ENCODE data around the gene BRD3OS. TPM values are rescaled to one million over a fixed set of nuclear protein-coding genes. Genes with fewer than 3 reads are reported as not detected.

The BRD3OS gene
- total and polyA plus RNA-seq, 2 experiments from 2014 or later = 9.2 to 16.0 TPM

DNA sequence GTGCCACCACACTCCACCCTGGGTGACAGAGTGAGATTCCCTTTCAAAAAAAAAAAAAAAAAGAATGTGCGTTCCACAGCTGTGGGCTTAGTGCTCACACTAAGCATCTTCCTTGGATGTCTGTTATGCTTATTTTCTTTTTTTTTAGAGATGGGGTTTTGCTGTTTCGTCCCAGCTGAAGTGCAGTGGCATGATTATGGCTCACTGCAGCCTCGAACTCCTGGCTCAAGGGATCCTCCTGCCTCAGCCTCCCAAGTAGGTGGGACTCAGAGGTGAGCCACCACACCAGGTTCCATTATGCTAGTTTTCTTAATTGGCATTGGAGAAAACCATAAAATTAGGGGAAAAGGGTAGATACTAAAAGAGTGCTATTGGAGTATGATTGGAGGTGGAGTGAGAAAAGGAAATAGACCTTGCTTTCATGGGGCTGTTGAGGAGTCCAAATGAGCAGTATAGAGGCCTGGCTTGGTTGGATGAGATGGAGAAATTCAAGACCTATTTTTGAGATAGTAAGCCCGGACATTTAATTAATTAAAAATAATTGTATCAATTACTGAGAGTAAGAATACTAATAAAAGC is 978 bp upstream of the BRD3OS start:
- Histone ChIP-seq H3K9me2 (ENCODE audit: insufficient read depth) (no peaks in the 10 kb centered on the region), H4K20me1 (replicated peaks; ENCODE audit: insufficient read depth) (no peaks in the 10 kb centered on the region; the same call in 1 of the 2 replicates), H3K27me3 (ENCODE audit: insufficient read depth) (no peaks in the 10 kb centered on the region), H2AFZ (peak overlapping the region; percentile 78; the same call in 1 of the 2 replicates), H3K4me3 (peak overlapping the region; percentile 35), H3K79me2 (replicated peaks; ENCODE audit: insufficient read depth) (no peaks in the 10 kb centered on the region), H3K4me1 (ENCODE audit: insufficient read depth) (peaks cover 13% of the 10 kb centered on the region), H3K27ac (ENCODE audit: low read depth) (no peak overlapping the region), H3K36me3 (ENCODE audit: insufficient read depth) (no peaks in the 10 kb centered on the region), H3F3A (replicated peaks; ENCODE audit: low read depth) (0 out of 2 replicates have a peak, but pooled peaks cover 5% of the 10 kb centered on the region), H3K4me2 (peak overlapping the region; percentile 74)
- Mint-ChIP-seq H3K4me1 (peaks cover 14% of the 10 kb centered on the region), H3K9me3 (peaks cover 4% of the 10 kb centered on the region; the same call in 1 of the 3 replicates), H3K36me3 (ENCODE audit: low read depth) (peaks cover 6% of the 10 kb centered on the region; the same call in 2 of the 3 replicates), H3K4me3 (peak overlapping the region; percentile 39), H3K27ac (0 out of 2 replicates have a peak overlapping the region, but pooled peaks have one; percentile 3), H3K27me3 (ENCODE audit: insufficient read depth, low read depth, poor library complexity) (no peaks in the 10 kb centered on the region)
- DNase-seq (ENCODE audit: low spot score) (no peak), ATAC-seq (no peak)
- TF ChIP-seq JUNB (IDR thresholded peaks at IDR 0.05; ENCODE audit: unreplicated experiment) = no peak

DNA sequence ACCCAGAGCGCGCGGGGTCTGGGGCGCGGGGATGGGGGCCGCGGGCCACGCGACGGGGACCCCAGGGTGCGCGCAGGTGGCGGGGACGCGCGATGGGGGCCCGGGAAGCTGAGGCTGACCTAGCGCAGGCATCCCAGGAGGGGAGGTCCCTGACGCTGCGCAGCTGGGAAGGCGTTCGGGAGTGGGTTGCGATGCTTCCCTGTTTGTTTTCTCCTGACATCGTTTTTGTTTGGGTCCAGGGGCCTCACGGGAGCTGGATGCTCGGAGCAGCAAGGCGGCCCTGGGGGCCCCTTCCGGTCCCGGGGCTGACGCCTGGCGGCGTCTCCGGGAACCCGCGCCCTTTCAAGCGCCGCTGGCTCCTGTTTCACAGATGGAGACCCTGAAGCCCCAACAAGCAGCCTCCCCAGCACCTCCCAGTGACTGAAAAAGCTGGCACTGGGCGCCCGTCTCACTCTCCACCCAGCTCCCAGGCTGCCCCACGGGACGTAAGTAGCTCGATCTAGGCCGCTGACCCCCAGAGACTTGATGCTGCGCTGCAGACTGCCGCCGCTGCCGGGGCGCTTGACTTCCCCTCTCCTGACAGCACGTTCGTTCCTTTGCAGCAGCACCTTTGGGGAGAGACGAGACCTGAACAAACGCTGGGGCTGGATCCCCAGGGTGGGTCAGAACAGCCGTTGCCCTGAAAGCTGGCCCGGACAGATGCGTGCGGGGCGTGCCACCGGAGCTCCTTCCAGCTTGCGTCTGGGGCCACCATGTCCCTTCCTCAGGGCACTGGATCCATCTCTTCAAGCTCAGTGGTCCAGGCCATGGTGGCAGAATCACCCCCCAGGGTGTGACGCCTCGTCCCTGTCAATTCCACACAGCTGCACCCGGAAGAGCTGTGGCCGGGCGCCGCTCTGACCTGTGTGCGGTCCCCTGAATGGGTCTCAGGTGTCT is 593 bp downstream of the BRD3OS start:
- Histone ChIP-seq H3K36me3 (ENCODE audit: insufficient read depth) (no peaks in the 10 kb centered on the region), H3K4me3 (peak overlapping the region; percentile 80), H3K27me3 (ENCODE audit: insufficient read depth) (no peaks in the 10 kb centered on the region), H3K79me2 (replicated peaks; ENCODE audit: insufficient read depth) (no peaks in the 10 kb centered on the region), H3K4me1 (ENCODE audit: insufficient read depth) (peaks cover 13% of the 10 kb centered on the region), H3F3A (replicated peaks; ENCODE audit: low read depth) (0 out of 2 replicates have a peak, but pooled peaks cover 5% of the 10 kb centered on the region), H3K4me2 (peak overlapping the region; percentile 92), H3K27ac (ENCODE audit: low read depth) (no peak overlapping the region), H3K9me2 (ENCODE audit: insufficient read depth) (no peaks in the 10 kb centered on the region), H2AFZ (peak overlapping the region; percentile 86), H4K20me1 (replicated peaks; ENCODE audit: insufficient read depth) (no peaks in the 10 kb centered on the region; the same call in 1 of the 2 replicates)
- TF ChIP-seq, protein P1, sequence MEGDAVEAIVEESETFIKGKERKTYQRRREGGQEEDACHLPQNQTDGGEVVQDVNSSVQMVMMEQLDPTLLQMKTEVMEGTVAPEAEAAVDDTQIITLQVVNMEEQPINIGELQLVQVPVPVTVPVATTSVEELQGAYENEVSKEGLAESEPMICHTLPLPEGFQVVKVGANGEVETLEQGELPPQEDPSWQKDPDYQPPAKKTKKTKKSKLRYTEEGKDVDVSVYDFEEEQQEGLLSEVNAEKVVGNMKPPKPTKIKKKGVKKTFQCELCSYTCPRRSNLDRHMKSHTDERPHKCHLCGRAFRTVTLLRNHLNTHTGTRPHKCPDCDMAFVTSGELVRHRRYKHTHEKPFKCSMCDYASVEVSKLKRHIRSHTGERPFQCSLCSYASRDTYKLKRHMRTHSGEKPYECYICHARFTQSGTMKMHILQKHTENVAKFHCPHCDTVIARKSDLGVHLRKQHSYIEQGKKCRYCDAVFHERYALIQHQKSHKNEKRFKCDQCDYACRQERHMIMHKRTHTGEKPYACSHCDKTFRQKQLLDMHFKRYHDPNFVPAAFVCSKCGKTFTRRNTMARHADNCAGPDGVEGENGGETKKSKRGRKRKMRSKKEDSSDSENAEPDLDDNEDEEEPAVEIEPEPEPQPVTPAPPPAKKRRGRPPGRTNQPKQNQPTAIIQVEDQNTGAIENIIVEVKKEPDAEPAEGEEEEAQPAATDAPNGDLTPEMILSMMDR (conservative IDR thresholded peaks at IDR 0.05; ENCODE audit: low read depth in 2 of 2) = peak in 1 of 2 experiments; percentile 11; a peak in 2 of 4 replicates
- TF ChIP-seq POLR2AphosphoS5 (IDR thresholded peaks at IDR 0.05; ENCODE audit: low read depth) (0 out of 2 replicates have a peak, but pooled peaks have one; percentile 0), STAT1 (IDR thresholded peaks at IDR 0.05; ENCODE audit: unreplicated experiment) (no peak)
- H3K27me3 Mint-ChIP-seq (ENCODE audit: insufficient read depth, low read depth, poor library complexity) = peaks cover 2% of the 10 kb centered on the region
- no peaks in the 10 kb centered on the region; the same call in 2 of the 3 replicates for H3K9me3 Mint-ChIP-seq
- ATAC-seq (peak; percentile 67), DNase-seq (ENCODE audit: low spot score) (peak; percentile 82)
- no peak overlapping the region for H3K27ac Mint-ChIP-seq
- peak overlapping the region; percentile 76 for H3K4me3 Mint-ChIP-seq
- H3K36me3 Mint-ChIP-seq (ENCODE audit: low read depth) = peaks cover 10% of the 10 kb centered on the region
- peaks cover 14% of the 10 kb centered on the region for H3K4me1 Mint-ChIP-seq

DNA sequence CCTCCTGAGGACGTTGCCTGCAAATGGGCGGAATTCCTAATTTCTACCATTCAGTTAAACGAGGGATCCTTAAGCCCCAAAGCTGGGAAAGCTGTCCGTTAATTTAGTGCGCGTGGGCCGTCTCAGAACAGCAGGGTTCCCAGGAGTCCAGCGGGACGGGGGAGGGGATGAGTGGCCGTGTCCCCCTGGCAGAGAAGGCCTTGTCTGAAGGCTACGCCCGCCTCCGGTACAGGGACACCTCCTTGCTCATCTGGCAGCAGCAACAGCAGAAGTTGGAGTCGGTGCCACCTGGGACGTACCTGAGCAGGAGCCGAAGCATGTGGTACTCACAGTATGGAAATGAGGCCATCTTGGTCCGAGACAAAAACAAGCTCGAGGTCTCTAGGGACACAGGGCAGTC is 1.3 kb downstream of the BRD3OS start:
- no peaks in the 10 kb centered on the region for H3K79me2 ChIP-seq (replicated peaks; ENCODE audit: insufficient read depth)
- Mint-ChIP-seq H3K9me3 (no peaks in the 10 kb centered on the region; the same call in 2 of the 3 replicates), H3K36me3 (ENCODE audit: low read depth) (peaks cover 14% of the 10 kb centered on the region), H3K4me3 (peak overlapping the region; percentile 76), H3K27me3 (ENCODE audit: insufficient read depth, low read depth, poor library complexity) (peaks cover 2% of the 10 kb centered on the region), H3K4me1 (peaks cover 14% of the 10 kb centered on the region), H3K27ac (no peak overlapping the region)
- H3F3A ChIP-seq (replicated peaks; ENCODE audit: low read depth) = 0 out of 2 replicates have a peak, but pooled peaks cover 5% of the 10 kb centered on the region
- peak overlapping the region; percentile 92 for H3K4me2 ChIP-seq
- DNase-seq (ENCODE audit: low spot score) = no peak
- H3K9me2 ChIP-seq (ENCODE audit: insufficient read depth) = no peaks in the 10 kb centered on the region
- H3K27me3 ChIP-seq (ENCODE audit: insufficient read depth) = no peaks in the 10 kb centered on the region
- no peak overlapping the region for H2AFZ ChIP-seq
- H3K27ac ChIP-seq (ENCODE audit: low read depth) = no peak overlapping the region
- peaks cover 13% of the 10 kb centered on the region for H3K4me1 ChIP-seq (ENCODE audit: insufficient read depth)
- no peaks in the 10 kb centered on the region; the same call in 1 of the 2 replicates for H4K20me1 ChIP-seq (replicated peaks; ENCODE audit: insufficient read depth)
- H3K4me3 ChIP-seq = peak overlapping the region; percentile 80
- H3K36me3 ChIP-seq (ENCODE audit: insufficient read depth) = 0 out of 2 replicates have a peak, but pooled peaks cover 1% of the 10 kb centered on the region
- no peak for ATAC-seq
- no peak for TF ChIP-seq JUNB (IDR thresholded peaks at IDR 0.05; ENCODE audit: unreplicated experiment)
- TF ChIP-seq, protein P1 (conservative IDR thresholded peaks at IDR 0.05; ENCODE audit: low read depth in 2 of 2) = no peak
- no peak for TF ChIP-seq POLR2AphosphoS5 (IDR thresholded peaks at IDR 0.05; ENCODE audit: low read depth)
- TF ChIP-seq, protein P2, sequence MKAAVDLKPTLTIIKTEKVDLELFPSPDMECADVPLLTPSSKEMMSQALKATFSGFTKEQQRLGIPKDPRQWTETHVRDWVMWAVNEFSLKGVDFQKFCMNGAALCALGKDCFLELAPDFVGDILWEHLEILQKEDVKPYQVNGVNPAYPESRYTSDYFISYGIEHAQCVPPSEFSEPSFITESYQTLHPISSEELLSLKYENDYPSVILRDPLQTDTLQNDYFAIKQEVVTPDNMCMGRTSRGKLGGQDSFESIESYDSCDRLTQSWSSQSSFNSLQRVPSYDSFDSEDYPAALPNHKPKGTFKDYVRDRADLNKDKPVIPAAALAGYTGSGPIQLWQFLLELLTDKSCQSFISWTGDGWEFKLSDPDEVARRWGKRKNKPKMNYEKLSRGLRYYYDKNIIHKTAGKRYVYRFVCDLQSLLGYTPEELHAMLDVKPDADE (IDR thresholded peaks at IDR 0.05) = no peak
- no peak for TF ChIP-seq CREB1 (CRISPR knock-in tag; IDR thresholded peaks at IDR 0.05; ENCODE audit: low read depth)
- TF ChIP-seq ZNF331 (CRISPR knock-in tag; IDR thresholded peaks at IDR 0.05; ENCODE audit: low read depth) = no peak
- TF ChIP-seq STAT1 (IDR thresholded peaks at IDR 0.05; ENCODE audit: unreplicated experiment) = no peak
- no peak for TF ChIP-seq EZH2 (IDR thresholded peaks at IDR 0.05; ENCODE audit: low read depth, unreplicated experiment)
